SU-DHL-6 (cell line): Measurements from ENCODE around the gene ASIP.

Experiments used
- H2AFZ ChIP-seq: fragments of 200-600 bp; sonication (generic); 2 replicates; pipeline ENCODE4 v1.6.1; 2014; ENCODE audit warnings: low read depth, mild to moderate bottlenecking, moderate library complexity, mixed read lengths, antibody characterized with exemption, low read length; ENCODE audit not compliant: severe bottlenecking
- H3F3A ChIP-seq: fragments of 200-600 bp; shearing (Covaris generic); 2 replicates; pipeline ENCODE4 v1.6.0; 2016; ENCODE audit warnings: antibody characterized with exemption, mild to moderate bottlenecking; ENCODE audit not compliant: insufficient read depth
- H3K27ac ChIP-seq: fragments of 200-600 bp; sonication (generic); 2 replicates; pipeline ENCODE4 v1.5.1; 2016; ENCODE audit warnings: low read depth, mild to moderate bottlenecking, low read length, moderate library complexity, mixed read lengths
- H3K27me3 ChIP-seq: fragments of 200-600 bp; sonication (generic), shearing (Covaris generic); 2 replicates; pipeline ENCODE4 v1.6.0; 2014; ENCODE audit warnings: mild to moderate bottlenecking, low read length
- H3K36me3 ChIP-seq: fragments of 200-600 bp; sonication (generic); 2 replicates; pipeline ENCODE4 v1.6.1; 2014; ENCODE audit warnings: mild to moderate bottlenecking, low read length, mixed read lengths
- H3K4me2 ChIP-seq: fragments of 300-600, 200-600 bp; shearing (Covaris generic), sonication (generic); 2 replicates; pipeline ENCODE4 v1.6.0; 2014; ENCODE audit warnings: low read length, low read depth, mild to moderate bottlenecking; ENCODE audit not compliant: poor library complexity, severe bottlenecking
- H3K4me3 ChIP-seq: fragments of 200-600 bp; sonication (generic); 2 replicates; pipeline ENCODE4 v1.5.1; 2014; ENCODE audit warnings: antibody characterized with exemption, low read length, mild to moderate bottlenecking, mixed read lengths; ENCODE audit not compliant: insufficient read depth, poor library complexity, severe bottlenecking
- H3K79me2 ChIP-seq: fragments of 200-600 bp; sonication (generic); 2 replicates; pipeline ENCODE4 v1.6.1; 2014; ENCODE audit warnings: mild to moderate bottlenecking, low read length, moderate library complexity; ENCODE audit not compliant: insufficient read depth
- H3K9ac ChIP-seq: fragments of 200-600 bp; sonication (generic); 2 replicates; pipeline ENCODE4 v1.7.0; 2014; ENCODE audit warnings: mild to moderate bottlenecking, low read length
- H3K9me2 ChIP-seq: fragments of 200-600 bp; sonication (generic); replicated peaks from 2 replicates; pipeline ENCODE4 v1.6.1; 2014; ENCODE audit warnings: low read length; ENCODE audit not compliant: insufficient read depth
- H3K9me3 ChIP-seq: fragments of 200-600 bp; sonication (generic); 2 replicates; pipeline ENCODE4 v1.6.1; 2014; ENCODE audit warnings: low read length, mixed read lengths; ENCODE audit not compliant: insufficient read depth
- H4K20me1 ChIP-seq: fragments of 200-600 bp; sonication (generic); 2 replicates; pipeline ENCODE4 v1.6.1; 2014; ENCODE audit warnings: low read depth, mild to moderate bottlenecking, antibody characterized with exemption, low read length, moderate library complexity, mixed read lengths
- CTCF ChIP-seq: fragments of 200-600 bp; sonication (generic); IDR thresholded peaks from one replicate; pipeline ENCODE4 v1.5.1; 2017; ENCODE audit warnings: antibody characterized with exemption, mild to moderate bottlenecking, low read length, moderate library complexity; ENCODE audit not compliant: insufficient read depth, poor library complexity, severe bottlenecking
- EZH2phosphoT487 ChIP-seq: fragments of 200-600 bp; sonication (generic), shearing (Covaris generic); conservative IDR thresholded peaks from 2 replicates; pipeline ENCODE4 v1.6.1; 2018; ENCODE audit warnings: mild to moderate bottlenecking, antibody characterized with exemption, low read length, moderate library complexity, mixed read lengths

The ASIP gene

GRCh38 chr20:34240693-34241615 is at the start of gene ASIP:
Gene ASIP, plus strand, starts transcription at chr20:34241423. Its CDS starts 18,952 bp downstream, at chr20:34260375.
- no peak within 1 kb of the TSS for H3K4me3 ChIP-seq
- no peak within 1 kb of the TSS for H3K4me2 ChIP-seq
- no peaks in the 10 kb centered on the region for H3K9me2 ChIP-seq
- no peaks in the 10 kb centered on the region for H3F3A ChIP-seq
- H3K9me3 ChIP-seq: 0 out of 2 replicates have a peak, but pooled peaks cover 7% of the 10 kb centered on the region
- H4K20me1 ChIP-seq: no peaks in the 10 kb centered on the region
- no peak within 1 kb of the TSS for H2AFZ ChIP-seq
- H3K79me2 ChIP-seq: no peaks in the 10 kb centered on the region
- no peaks in the 10 kb centered on the region for H3K36me3 ChIP-seq
- TF ChIP-seq CTCF (no peak), EZH2phosphoT487 (no peak)
- H3K27ac ChIP-seq: no peak within 1 kb of the TSS
- no peak within 1 kb of the TSS for H3K9ac ChIP-seq
- H3K27me3 ChIP-seq: peaks cover 3% of the 10 kb centered on the region; the same call in 1 of the 2 replicates

GRCh38 chr20:34193051-34193450 is 48.2 kb upstream of the ASIP start:
- Histone ChIP-seq H2AFZ (no peak overlapping the region), H3K9ac (no peak overlapping the region), H4K20me1 (no peaks in the 10 kb centered on the region), H3K27ac (no peak overlapping the region), H3K4me2 (no peak overlapping the region), H3K36me3 (no peaks in the 10 kb centered on the region), H3K79me2 (no peaks in the 10 kb centered on the region), H3K4me3 (no peak overlapping the region), H3F3A (no peaks in the 10 kb centered on the region), H3K9me3 (no peaks in the 10 kb centered on the region), H3K27me3 (no peaks in the 10 kb centered on the region), H3K9me2 (no peaks in the 10 kb centered on the region)
- no peak for TF ChIP-seq EZH2phosphoT487
- TF ChIP-seq CTCF: no peak

- H3F3A ChIP-seq: no peaks in the 10 kb centered on the region
- no peak overlapping the region for H3K4me2 ChIP-seq
- no peaks in the 10 kb centered on the region for H3K27me3 ChIP-seq
- no peaks in the 10 kb centered on the region for H3K9me2 ChIP-seq
- H3K9me3 ChIP-seq: no peaks in the 10 kb centered on the region
- no peaks in the 10 kb centered on the region for H4K20me1 ChIP-seq
- no peaks in the 10 kb centered on the region for H3K36me3 ChIP-seq
- no peak overlapping the region for H3K4me3 ChIP-seq
- H3K79me2 ChIP-seq: no peaks in the 10 kb centered on the region
- no peak overlapping the region for H2AFZ ChIP-seq
- no peak for TF ChIP-seq EZH2phosphoT487
- TF ChIP-seq CTCF: no peak
- H3K9ac ChIP-seq: no peak overlapping the region
- no peak overlapping the region for H3K27ac ChIP-seq
Observed at GRCh38 chr20:34199183-34199582, 42.0 kb upstream of the ASIP start.
